HepG2 (cell line): ENCODE data around the gene PEPD. TPM values are rescaled to one million over a fixed set of nuclear protein-coding genes. Genes with fewer than 3 reads are reported as not detected.

Source experiments
- HIVEP1 ChIP-seq: sonication (generic); formaldehyde crosslinking; IDR thresholded peaks from 2 replicates; pipeline ENCODE4 v1.4.0; 2020; ENCODE audit warnings: mild to moderate bottlenecking, missing genetic modification reagents
- KLF12 ChIP-seq: sonication (generic); formaldehyde crosslinking; IDR thresholded peaks from 2 replicates; pipeline ENCODE4 v1.4.0; 2020; ENCODE audit warnings: missing genetic modification reagents, borderline replicate concordance
- MAF1 ChIP-seq: sonication (generic); formaldehyde crosslinking; IDR thresholded peaks from 2 replicates; pipeline ENCODE4 v1.5.0; 2020; ENCODE audit warnings: missing genetic modification reagents, borderline replicate concordance
- PBX2 ChIP-seq: IDR thresholded peaks from 2 replicates; pipeline ENCODE4 v1.6.1; 2016; ENCODE audit warnings: control low read depth
- RCOR2 ChIP-seq: IDR thresholded peaks from 2 replicates; pipeline ENCODE4 v1.6.1; 2016; ENCODE audit warnings: missing biosample characterization, missing genetic modification reagents
- SATB2 ChIP-seq: sonication (generic); formaldehyde crosslinking; IDR thresholded peaks from 2 replicates; pipeline ENCODE4 v1.5.0; 2020; ENCODE audit warnings: missing genetic modification reagents
- TAF15 ChIP-seq: fragments of 200-400 bp; formaldehyde crosslinking; IDR thresholded peaks from one replicate; pipeline ENCODE4 v1.6.1; 2018; ENCODE audit warnings: mild to moderate bottlenecking, low read depth, low read length; ENCODE audit not compliant: poor library complexity, severe bottlenecking
- TEAD2 ChIP-seq: sonication (generic); formaldehyde crosslinking; IDR thresholded peaks from 2 replicates; pipeline ENCODE4 v1.9.0; 2021; ENCODE audit warnings: missing genetic modification reagents
- TRIM24 ChIP-seq: sonication (generic); formaldehyde crosslinking; IDR thresholded peaks from 2 replicates; pipeline ENCODE4 v1.8.0; 2022; ENCODE audit warnings: mild to moderate bottlenecking, missing genetic modification reagents
- ZBTB25 ChIP-seq: IDR thresholded peaks from 2 replicates; pipeline ENCODE4 v1.6.1; 2018; ENCODE audit warnings: missing genetic modification reagents
- ZKSCAN1 ChIP-seq: fragments of 150-350 bp; IDR thresholded peaks from 2 replicates; pipeline ENCODE4 v1.6.1; 2014; ENCODE audit warnings: low read length
- ZMYM3 ChIP-seq: sonication (generic); formaldehyde crosslinking; IDR thresholded peaks from 2 replicates; pipeline ENCODE4 v1.5.1; 2020; ENCODE audit warnings: mild to moderate bottlenecking, missing genetic modification reagents
- ZNF317 ChIP-seq: sonication (generic); formaldehyde crosslinking; IDR thresholded peaks from 2 replicates; pipeline ENCODE4 v1.5.0; 2020; ENCODE audit warnings: mild to moderate bottlenecking, missing genetic modification reagents
- ZNF414 ChIP-seq: sonication (generic); formaldehyde crosslinking; IDR thresholded peaks from 2 replicates; pipeline ENCODE4 v1.5.0; 2020; ENCODE audit warnings: missing genetic modification reagents
- ZNF569 ChIP-seq: sonication (generic); formaldehyde crosslinking; IDR thresholded peaks from 2 replicates; pipeline ENCODE4 v1.5.0; 2020; ENCODE audit warnings: mild to moderate bottlenecking, missing genetic modification reagents, moderate library complexity, borderline replicate concordance
- ZNF703 ChIP-seq: sonication (generic); formaldehyde crosslinking; IDR thresholded peaks from 2 replicates; pipeline ENCODE4 v1.5.1; 2020; ENCODE audit warnings: missing genetic modification reagents, mild to moderate bottlenecking, moderate library complexity, borderline replicate concordance
- ZNF713 ChIP-seq: sonication (generic); formaldehyde crosslinking; IDR thresholded peaks from 2 replicates; pipeline ENCODE4 v1.4.0; 2020; ENCODE audit warnings: mild to moderate bottlenecking, missing genetic modification reagents
- ZNF746 ChIP-seq: sonication (generic); formaldehyde crosslinking; IDR thresholded peaks from 2 replicates; pipeline ENCODE4 v1.8.0; 2022; ENCODE audit warnings: mild to moderate bottlenecking, missing genetic modification reagents
- polyA plus RNA-seq, 8 experiments: library from polyadenylated mRNA; depleted of rRNA in 3 of 8; stranded (reverse) in 7 of 8; unstranded in 1 of 8; fragments of >200 nt; fragmentation: Illumina TruSeq in 4 of 8; extraction: Trizol in 4 of 8; gene quantifications; 2 replicates each; pipeline versions ENCODE4 v1.2.1 to v1.2.3, GENCODE V29; 2011 to 2016; ENCODE audit warnings: low read depth in 4 of 8, missing spikeins in 1 of 8, mixed read lengths in 1 of 8; ENCODE audit not compliant: insufficient read depth in 1 of 8
- total RNA-seq, 5 experiments: library from RNA; depleted of rRNA; stranded (reverse); fragments of >200 nt; fragmentation: Illumina TruSeq; extraction: Trizol; gene quantifications; 2 replicates each; pipeline ENCODE4 v1.2.3, GENCODE V29; 2016; ENCODE audit warnings: low read depth in 1 of 5
- TF ChIP-seq, protein P1 (sequence below): sonication (generic); formaldehyde crosslinking; IDR thresholded peaks from 2 replicates; pipeline ENCODE4 v1.5.0; 2020; ENCODE audit warnings: mild to moderate bottlenecking, missing genetic modification reagents, moderate library complexity
- TF ChIP-seq, protein P2 (sequence below): sonication (generic); formaldehyde crosslinking; IDR thresholded peaks from 2 replicates; pipeline ENCODE4 v1.4.0; 2020; ENCODE audit warnings: mild to moderate bottlenecking, low read depth, missing genetic modification reagents
- TF ChIP-seq, protein P3 (sequence below): sonication (generic); formaldehyde crosslinking; IDR thresholded peaks from 2 replicates; pipeline ENCODE4 v1.4.0; 2020; ENCODE audit warnings: missing genetic modification reagents, borderline replicate concordance

Gene PEPD
- total and polyA plus RNA-seq, 2 of the 13 experiments (the other 11 are each of a cell fraction or from before 2014, with no cell fraction given), result 60.7 to 75.1 TPM

DNA sequence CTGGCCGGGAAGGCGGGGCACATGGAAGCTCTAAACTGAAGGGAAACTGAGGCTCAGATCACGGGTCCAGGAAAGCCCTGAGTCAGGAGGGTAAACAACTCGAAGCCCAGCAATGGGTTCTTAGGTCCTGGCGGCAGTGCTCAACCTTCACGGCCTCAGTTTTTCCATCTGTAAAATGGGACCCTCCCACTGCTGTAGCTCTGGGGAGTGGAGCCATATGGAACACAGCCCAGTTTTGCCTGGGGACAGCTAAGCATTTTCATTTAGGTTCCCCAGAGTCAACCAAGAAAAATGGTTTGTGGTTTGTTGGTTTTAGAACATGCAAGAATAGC is 117.7 kb downstream of the PEPD start (continued):
- no peak for TF ChIP-seq ZNF746 (CRISPR knock-in tag)
- no peak for TF ChIP-seq TAF15
- TF ChIP-seq ZNF317 (CRISPR knock-in tag), result no peak
- 0 out of 2 replicates have a peak, but pooled peaks have one; percentile 5 for TF ChIP-seq PBX2 (CRISPR knock-in tag)
- TF ChIP-seq, protein P1, sequence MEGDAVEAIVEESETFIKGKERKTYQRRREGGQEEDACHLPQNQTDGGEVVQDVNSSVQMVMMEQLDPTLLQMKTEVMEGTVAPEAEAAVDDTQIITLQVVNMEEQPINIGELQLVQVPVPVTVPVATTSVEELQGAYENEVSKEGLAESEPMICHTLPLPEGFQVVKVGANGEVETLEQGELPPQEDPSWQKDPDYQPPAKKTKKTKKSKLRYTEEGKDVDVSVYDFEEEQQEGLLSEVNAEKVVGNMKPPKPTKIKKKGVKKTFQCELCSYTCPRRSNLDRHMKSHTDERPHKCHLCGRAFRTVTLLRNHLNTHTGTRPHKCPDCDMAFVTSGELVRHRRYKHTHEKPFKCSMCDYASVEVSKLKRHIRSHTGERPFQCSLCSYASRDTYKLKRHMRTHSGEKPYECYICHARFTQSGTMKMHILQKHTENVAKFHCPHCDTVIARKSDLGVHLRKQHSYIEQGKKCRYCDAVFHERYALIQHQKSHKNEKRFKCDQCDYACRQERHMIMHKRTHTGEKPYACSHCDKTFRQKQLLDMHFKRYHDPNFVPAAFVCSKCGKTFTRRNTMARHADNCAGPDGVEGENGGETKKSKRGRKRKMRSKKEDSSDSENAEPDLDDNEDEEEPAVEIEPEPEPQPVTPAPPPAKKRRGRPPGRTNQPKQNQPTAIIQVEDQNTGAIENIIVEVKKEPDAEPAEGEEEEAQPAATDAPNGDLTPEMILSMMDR, result no peak
- peak; percentile 99 for TF ChIP-seq ZMYM3 (CRISPR knock-in tag)
- TF ChIP-seq, protein P2, sequence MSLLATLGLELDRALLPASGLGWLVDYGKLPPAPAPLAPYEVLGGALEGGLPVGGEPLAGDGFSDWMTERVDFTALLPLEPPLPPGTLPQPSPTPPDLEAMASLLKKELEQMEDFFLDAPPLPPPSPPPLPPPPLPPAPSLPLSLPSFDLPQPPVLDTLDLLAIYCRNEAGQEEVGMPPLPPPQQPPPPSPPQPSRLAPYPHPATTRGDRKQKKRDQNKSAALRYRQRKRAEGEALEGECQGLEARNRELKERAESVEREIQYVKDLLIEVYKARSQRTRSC (CRISPR knock-in tag), result no peak
- TF ChIP-seq ZKSCAN1, result peak; percentile 40; the same call in 1 of the 2 replicates
- TF ChIP-seq KLF12 (CRISPR knock-in tag), result no peak
- no peak for TF ChIP-seq ZNF713 (CRISPR knock-in tag)
- no peak for TF ChIP-seq ZBTB25 (CRISPR knock-in tag)
- no peak for TF ChIP-seq MAF1 (CRISPR knock-in tag)
- peak; percentile 69; the same call in 1 of the 2 replicates for TF ChIP-seq RCOR2 (CRISPR knock-in tag)
- 0 out of 2 replicates have a peak, but pooled peaks have one; percentile 6 for TF ChIP-seq ZNF569 (CRISPR knock-in tag)
- TF ChIP-seq TRIM24, result no peak
- no peak for TF ChIP-seq TEAD2 (CRISPR knock-in tag)
- TF ChIP-seq, protein P3, sequence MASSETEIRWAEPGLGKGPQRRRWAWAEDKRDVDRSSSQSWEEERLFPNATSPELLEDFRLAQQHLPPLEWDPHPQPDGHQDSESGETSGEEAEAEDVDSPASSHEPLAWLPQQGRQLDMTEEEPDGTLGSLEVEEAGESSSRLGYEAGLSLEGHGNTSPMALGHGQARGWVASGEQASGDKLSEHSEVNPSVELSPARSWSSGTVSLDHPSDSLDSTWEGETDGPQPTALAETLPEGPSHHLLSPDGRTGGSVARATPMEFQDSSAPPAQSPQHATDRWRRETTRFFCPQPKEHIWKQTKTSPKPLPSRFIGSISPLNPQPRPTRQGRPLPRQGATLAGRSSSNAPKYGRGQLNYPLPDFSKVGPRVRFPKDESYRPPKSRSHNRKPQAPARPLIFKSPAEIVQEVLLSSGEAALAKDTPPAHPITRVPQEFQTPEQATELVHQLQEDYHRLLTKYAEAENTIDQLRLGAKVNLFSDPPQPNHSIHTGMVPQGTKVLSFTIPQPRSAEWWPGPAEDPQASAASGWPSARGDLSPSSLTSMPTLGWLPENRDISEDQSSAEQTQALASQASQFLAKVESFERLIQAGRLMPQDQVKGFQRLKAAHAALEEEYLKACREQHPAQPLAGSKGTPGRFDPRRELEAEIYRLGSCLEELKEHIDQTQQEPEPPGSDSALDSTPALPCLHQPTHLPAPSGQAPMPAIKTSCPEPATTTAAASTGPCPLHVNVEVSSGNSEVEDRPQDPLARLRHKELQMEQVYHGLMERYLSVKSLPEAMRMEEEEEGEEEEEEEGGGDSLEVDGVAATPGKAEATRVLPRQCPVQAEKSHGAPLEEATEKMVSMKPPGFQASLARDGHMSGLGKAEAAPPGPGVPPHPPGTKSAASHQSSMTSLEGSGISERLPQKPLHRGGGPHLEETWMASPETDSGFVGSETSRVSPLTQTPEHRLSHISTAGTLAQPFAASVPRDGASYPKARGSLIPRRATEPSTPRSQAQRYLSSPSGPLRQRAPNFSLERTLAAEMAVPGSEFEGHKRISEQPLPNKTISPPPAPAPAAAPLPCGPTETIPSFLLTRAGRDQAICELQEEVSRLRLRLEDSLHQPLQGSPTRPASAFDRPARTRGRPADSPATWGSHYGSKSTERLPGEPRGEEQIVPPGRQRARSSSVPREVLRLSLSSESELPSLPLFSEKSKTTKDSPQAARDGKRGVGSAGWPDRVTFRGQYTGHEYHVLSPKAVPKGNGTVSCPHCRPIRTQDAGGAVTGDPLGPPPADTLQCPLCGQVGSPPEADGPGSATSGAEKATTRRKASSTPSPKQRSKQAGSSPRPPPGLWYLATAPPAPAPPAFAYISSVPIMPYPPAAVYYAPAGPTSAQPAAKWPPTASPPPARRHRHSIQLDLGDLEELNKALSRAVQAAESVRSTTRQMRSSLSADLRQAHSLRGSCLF (CRISPR knock-in tag), result no peak
- no peak for TF ChIP-seq SATB2 (CRISPR knock-in tag)
- TF ChIP-seq ZNF414, result peak; percentile 1; the same call in 1 of the 2 replicates
- no peak for TF ChIP-seq HIVEP1 (CRISPR knock-in tag)
- 0 out of 2 replicates have a peak, but pooled peaks have one; percentile 11 for TF ChIP-seq ZNF703 (CRISPR knock-in tag)
